Skin epidermis (tissue), 12 donors: ENCODE results near the gene FAM78B.

Source experiments
- H3K27ac ChIP-seq, 21 experiments: fragments of 200-600 bp; sonication (generic) in 11 of 21; one replicate each; pipeline ENCODE4 v1.5.0; 2020; ENCODE audit warnings: mild to moderate bottlenecking in 3 of 21, inconsistent platforms in 2 of 21, moderate library complexity in 2 of 21
- H3K4me3 ChIP-seq, 7 experiments: fragments of 200-600 bp; sonication (generic) in 2 of 7; one replicate each; pipeline ENCODE4 v1.5.0; 2020; ENCODE audit warnings: inconsistent platforms in 2 of 7, mild to moderate bottlenecking in 2 of 7, moderate library complexity in 1 of 7

FAM78B gene, protein sequence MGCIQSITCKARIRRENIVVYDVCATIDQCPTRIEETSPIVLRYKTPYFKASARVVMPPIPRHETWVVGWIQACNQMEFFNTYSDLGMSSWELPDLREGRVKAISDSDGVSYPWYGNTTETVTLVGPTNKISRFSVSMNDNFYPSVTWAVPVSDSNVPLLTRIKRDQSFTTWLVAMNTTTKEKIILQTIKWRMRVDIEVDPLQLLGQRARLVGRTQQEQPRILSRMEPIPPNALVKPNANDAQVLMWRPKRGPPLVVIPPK

DNA sequence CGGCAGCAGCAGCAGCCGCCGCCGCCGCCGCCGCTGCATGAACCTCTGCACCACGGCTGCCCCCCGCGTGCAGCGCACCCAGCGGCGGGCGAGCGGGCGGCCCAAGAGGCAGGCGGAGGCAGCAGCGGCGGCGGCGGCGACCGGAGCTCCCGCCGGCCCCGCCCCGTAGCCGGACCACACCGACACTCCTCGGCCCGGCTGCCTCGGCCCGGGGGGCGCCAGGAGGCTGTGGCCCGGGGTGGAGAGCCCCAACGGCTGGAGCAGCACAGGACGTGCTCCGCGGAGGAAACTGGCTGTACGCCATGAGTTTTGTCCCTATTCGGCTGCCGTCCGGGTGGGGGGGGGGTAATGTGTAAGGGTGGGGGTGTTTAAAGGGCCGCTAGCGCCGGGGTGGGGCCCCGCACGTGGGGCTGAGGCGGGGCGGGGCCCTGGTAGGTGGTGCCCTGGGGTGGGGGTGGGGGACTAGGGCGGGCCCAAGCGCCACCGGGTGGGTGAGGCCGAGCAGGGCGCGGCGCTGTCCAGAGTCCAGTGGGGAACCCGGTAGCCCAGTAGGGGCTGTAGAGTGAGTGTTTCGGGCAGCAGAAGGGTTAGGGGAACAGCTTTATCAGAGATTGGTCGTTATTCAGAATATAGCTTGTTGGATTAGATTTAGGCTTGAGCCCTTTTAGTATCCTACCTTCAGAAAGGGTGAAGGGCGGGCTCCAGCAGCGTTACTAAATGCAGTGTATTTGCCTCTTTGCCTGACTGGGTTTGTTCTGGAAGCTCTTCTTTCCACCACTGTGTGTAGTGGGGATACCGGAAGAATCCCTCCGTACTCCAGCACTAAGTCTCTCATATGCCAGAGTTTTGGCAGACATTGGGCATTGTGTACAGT lies at the start of gene FAM78B:
TSS of gene FAM78B (minus strand) at position 304 of the 874 bp plus-strand sequence. CDS start 753 bp downstream, outside the sequence.
- Histone ChIP-seq H3K27ac (peak within 1 kb of the TSS in 13 of 21 experiments; percentile 4 to 73 (median 51)), H3K4me3 (peak within 1 kb of the TSS; percentile 38 to 69 (median 59))

DNA sequence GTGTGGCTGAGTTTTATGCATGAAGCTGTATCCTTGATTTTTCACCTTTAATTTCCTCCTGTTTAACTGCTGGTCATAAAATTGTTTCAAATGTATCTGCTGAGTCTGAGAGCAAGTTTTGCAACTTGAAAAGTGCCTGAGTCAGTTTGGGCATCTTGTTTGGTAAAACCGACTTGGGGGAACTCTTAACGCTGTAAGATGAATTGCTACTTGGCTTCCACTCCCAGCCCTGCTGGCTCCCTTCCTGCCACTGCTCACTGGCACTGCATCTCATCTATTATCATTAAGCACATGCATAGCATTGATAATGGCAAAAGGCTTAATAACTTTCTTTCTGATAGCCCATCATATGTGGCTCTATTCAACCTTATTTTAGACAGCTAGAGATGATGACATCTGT lies 35.7 kb upstream of the FAM78B start:
- Histone ChIP-seq H3K4me3 (no peak overlapping the region), H3K27ac (no peak overlapping the region)

DNA sequence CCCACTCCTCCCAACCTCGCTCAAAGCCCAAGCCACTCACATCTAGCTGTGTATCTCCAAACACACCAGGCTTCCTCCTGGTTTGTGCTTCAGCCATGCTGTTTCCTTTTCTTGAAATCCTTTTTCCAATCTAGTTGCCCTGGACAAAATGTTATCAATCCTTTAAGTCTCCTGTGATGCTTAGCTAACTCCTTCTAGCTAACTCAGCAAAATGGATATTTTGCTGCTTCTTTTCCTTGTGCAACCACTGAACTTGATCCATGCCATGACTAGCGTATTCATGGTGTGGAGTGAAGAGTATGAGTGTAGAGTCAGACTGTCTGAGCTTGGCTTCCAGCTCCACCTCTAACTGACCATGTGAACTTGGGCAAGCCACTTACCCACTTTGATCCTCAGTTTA lies 33.9 kb upstream of the FAM78B start:
- no peak overlapping the region for H3K27ac ChIP-seq
- H3K4me3 ChIP-seq = no peak overlapping the region

DNA sequence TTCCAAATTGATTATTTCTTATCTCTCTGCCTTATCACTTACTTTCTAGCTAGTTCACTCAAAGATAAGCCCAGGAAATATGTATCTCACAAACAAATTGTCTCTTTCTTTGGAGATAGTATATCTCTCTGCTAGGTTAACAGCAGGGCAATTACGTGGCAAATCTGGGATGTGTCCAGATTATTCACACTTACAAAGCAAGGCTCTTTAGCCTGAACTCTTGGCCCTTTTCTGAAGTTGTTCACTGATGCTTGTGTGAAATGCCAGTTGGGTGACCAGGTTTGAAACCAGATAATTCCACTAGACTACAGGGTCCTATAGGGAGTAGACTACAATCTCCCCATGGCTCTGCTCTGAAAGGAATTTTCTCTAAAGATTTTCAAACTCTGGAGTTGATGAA lies 30.8 kb upstream of the FAM78B start:
- no peak overlapping the region for H3K27ac ChIP-seq

DNA sequence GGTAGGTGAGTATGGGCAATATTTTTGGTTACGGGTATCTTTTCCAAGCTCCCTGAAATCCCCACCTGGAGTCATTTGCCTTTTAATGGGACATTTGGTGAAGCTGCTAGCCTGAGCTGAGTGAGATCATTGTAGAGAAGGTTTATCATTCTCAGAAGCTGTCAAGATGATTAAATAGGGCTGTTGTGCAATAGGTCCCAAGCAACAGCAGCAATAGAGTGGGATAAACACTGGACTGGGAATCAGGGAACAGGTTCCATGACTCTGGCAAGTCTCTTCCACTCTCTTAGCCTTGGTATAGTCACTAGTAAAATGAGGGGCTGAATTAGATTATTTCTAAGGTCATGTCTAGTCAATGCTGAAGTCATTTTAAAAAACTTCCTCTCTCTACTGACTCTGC lies 30.3 kb upstream of the FAM78B start:
- Histone ChIP-seq H3K4me3 (no peak overlapping the region), H3K27ac (no peak overlapping the region)

More for the DNA sequence above, 30.8 kb upstream of the FAM78B start:
- no peak overlapping the region for H3K4me3 ChIP-seq

DNA sequence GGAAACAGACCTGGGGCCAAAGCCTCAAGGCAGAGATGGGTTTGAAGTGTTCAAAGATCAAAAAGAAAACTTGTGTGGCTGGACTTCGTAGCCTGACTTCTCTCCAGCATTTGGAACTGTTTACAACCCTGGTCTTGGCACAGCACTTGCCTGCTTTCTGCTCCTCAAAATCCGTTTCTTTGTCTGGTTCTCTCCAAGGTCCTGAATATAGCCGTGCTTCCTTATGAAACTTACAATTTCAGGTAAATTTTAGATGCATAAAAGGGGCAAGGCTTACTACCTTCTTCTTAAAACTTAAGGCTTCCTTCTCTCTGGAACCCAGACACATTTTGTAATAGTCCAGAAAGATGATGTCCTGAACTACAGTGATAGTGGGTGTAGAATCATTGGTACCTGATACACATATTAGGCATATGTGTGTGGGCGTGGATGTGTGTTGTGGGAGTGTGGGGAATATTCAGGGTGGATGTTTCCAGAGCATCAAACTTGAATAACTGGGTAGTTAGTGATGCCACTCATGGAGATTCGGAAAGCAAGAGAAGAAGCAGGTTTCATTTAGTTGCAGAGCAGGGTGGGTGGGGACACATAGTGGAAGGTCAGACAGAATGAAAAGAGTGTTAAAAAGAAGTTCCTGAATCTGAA lies 26.4 kb upstream of the FAM78B start:
- no peak overlapping the region for H3K4me3 ChIP-seq

DNA sequence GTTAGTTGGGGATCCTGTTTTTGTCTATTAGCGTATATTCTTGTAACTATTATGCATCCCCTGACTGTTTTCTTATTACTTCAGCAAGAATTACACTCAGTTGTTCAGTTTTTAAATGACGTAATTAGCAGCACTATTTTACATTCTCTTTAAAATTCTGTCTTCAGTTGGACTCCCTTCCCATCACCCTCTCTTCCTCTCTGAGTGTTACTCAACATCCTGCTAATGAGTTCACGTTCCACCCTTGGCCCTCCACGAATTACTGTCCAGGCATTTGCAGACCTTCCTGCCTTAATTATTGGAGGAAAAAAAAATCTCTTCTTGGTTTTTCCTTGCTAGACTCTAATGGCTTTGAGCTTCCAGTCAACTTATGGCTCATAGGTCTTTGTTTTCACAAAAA lies 23.6 kb upstream of the FAM78B start:
- Histone ChIP-seq H3K27ac (no peak overlapping the region), H3K4me3 (no peak overlapping the region)

More for the DNA sequence above, 26.4 kb upstream of the FAM78B start:
- no peak overlapping the region for H3K27ac ChIP-seq

DNA sequence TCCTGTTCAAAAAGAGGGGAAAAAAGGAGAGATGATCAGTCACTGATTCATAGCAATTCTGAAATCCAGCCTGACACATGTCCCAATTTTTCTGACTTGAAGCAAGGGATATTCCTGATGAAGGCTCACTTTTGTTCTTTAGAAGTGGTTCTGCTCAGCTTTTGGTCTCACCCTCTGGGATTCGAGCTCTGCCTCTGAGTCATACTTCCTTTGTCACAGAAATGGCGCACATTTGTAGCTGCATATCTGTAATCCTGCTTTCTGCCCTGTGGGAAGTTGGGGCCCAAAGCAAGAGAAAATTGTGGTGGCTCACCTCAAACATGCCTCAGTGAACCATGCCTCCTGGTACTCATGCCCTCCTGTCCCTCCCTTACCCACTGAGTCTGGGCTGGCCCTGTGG lies 22.3 kb upstream of the FAM78B start:
- H3K4me3 ChIP-seq = no peak overlapping the region

DNA sequence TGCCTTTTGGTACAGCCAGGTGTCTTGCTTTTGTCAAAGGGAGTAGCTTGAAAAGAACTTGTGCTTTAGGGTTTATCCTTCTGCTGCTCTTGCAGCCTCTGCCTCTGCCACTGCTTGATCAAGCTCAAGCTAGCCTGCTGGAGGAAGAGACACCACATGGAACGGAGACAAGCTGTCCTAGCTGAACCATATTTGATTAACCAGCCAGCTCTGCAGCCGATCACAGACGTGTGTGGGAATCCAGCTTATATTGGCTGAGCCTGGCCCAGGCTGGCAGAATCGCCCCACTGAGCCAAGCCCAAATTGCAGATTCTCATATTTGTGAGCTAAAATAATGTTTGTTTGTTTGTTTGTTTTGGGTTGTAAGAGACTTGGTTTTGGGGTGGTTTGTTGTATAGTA lies 18.7 kb upstream of the FAM78B start:
- H3K27ac ChIP-seq = no peak overlapping the region

More for the DNA sequence above, 22.3 kb upstream of the FAM78B start:
- no peak overlapping the region for H3K27ac ChIP-seq

DNA sequence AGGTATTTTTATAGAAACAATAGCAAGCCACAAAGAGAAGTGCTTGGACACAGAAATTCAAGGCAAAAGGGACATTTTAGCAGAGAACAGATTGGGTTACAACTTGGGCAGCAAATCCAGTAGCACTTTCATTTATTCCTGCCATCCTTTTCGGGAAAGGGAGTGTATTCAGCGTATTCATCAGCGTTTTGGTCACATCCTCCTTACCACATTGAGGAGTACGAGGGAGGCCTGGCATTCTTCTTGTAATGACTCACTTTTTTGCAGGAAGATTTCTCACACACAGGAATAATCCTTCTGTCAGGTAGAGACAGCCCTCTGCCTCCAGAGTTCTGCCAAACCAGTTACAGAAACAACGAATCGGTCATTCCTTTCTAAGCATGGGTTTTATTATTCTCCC lies 18.1 kb upstream of the FAM78B start:
- Histone ChIP-seq H3K4me3 (no peak overlapping the region), H3K27ac (no peak overlapping the region)

More for the DNA sequence above, 18.7 kb upstream of the FAM78B start:
- no peak overlapping the region for H3K4me3 ChIP-seq

DNA sequence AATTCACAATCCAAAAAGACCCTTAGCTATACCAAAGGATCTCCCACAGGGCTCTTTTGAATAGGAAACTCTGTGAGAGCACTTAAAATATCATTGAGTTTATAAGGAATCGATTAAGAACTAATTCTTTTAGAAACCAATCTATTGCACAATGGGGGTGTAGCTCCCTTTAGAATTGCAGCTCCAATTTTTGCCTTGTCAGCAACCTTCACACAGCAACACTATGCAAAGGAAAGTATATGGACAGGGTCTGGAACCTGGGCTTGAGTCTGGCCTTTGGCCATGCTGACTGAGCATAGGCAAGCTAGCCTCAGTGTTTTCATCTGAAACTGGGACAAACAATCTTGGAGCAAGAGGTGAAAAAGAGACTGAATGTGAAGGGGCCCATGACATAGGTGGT lies 17.2 kb upstream of the FAM78B start:
- Histone ChIP-seq H3K27ac (no peak overlapping the region), H3K4me3 (no peak overlapping the region)

DNA sequence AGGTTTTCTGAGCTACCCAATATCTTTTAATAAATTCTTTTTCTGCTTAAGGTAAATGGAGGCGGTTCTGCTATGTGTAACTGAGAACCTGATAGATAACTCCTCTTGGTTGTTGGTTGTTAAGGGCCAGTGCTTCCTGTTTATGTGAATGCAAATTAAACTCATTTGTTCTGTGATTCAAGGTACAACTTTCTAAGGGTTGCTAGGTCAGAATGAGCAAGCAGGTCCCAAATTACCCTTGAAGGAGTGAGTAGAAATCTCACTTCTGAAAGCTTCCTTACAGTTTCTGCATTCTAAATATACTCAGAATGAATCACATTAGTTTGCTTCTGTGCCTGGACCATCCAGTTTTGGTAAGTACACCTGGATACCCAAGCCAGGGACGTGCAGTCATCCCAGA lies 15.5 kb upstream of the FAM78B start:
- no peak overlapping the region for H3K4me3 ChIP-seq
- no peak overlapping the region for H3K27ac ChIP-seq

DNA sequence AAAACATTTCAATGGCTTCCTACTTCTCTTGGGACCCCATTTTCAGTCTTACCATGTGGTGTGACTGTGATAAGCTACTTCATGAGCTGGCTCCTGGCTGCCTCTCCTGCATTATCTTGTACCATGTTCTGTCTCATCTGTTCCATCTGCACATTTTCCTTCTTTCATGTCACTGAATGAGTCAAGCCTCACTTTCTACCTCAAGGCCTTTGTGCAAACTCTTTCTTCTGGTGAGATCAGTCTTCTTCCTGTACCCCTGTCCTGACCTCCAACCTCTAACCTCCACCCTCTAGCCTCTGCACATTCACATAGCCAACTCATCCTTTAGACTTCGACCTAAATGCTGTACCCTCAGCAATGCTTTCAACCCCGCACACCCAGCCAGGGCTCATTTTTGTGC lies 9.6 kb upstream of the FAM78B start:
- H3K4me3 ChIP-seq = no peak overlapping the region
- no peak overlapping the region for H3K27ac ChIP-seq

DNA sequence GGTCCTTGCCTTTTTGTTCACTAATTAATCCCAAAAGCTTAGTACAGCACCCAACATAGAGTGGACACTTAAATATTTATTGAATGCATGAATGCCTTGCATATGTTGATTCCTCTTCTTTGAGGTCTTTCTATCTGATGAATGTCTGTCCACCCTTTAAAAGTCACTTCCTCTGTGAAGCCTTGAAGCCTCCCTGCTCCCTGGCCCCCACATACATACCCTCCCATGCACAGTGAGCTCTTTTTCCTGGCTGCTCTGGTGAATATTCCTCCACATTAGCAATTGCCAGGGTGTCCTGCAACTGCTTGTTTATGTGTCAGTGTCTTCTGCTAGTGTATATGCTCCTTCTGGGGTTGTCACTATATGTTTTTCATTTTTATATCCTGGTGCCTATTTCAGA lies 8.2 kb upstream of the FAM78B start:
- Histone ChIP-seq H3K4me3 (no peak overlapping the region), H3K27ac (no peak overlapping the region)

DNA sequence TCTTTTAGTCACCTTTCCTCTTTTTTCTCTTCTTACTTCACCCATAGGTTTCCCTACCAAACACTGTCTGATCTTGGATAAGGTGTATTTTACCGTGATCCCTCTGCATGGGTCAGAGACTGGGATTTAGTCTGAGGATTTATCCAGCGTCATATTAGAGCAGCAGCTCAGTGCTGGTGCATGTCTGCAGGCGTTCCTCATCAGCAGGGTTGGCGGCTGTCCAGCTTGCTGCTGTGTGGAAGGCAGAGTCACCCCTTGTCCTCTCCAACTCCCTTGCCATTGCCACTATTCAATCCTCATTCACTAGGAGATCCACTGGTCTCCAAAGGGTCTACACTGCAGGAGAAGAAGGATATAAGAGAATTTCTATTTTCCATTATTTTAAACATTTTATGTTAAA lies 7.3 kb upstream of the FAM78B start:
- H3K4me3 ChIP-seq = no peak overlapping the region
- no peak overlapping the region for H3K27ac ChIP-seq

DNA sequence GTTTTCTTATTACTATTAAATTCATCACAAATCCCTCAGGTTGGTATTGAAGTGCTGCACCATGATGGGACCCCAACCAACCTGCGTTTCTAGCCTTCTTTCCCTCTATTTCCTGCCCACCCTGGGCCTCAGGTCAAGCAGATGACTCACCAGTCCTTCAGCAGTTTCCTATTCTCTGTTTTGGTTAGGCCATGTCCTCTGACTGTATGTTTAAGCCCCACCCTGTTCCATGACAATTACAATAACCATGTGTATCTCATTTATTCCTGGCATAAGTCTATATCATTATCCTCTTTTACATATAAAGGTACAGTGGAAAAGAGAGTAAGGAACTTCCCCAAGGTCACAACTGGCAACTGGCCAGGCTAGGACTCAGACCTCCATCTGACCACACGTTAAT lies 5.3 kb upstream of the FAM78B start:
- Histone ChIP-seq H3K4me3 (no peak overlapping the region), H3K27ac (no peak overlapping the region)

DNA sequence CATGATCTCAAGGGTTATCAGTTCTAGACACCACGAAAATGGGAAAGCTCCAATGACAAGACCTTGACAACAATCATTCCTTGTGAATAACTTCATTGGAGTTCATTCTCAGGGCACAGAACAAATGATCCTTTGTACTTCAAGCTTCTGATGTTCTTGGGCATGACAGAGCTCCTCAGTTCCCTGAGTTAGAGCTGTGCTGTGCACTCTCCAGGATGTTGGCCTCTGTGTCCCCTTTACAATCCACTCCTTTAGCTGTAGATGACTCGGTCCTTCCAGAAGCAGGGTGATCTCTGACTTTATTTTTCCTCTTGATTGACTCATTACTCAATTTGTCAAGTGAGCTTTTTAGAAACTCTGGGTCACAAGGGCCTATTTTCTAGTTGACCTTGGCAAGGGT lies 3.9 kb upstream of the FAM78B start:
- Histone ChIP-seq H3K27ac (no peak overlapping the region), H3K4me3 (no peak overlapping the region)

DNA sequence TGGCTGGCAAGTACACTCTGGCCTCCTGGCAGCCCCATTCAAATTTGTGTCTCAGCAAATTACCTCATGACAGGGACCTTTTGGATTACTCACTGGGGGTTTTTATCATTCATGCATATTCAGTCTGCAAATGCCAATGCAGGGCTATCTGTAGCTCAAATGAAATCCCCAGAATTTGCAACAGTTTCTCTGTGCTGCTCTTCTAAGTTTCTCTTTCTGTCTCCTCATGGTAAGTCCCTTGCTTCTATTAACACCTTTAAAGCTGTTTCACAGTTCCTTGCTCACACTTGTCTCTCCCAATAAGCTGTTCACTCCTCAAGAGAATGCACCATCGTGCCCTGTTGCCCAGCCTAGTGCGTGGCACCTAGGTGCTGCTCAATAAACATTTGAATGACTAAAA lies 3.3 kb upstream of the FAM78B start:
- H3K4me3 ChIP-seq = no peak overlapping the region
- no peak overlapping the region for H3K27ac ChIP-seq

DNA sequence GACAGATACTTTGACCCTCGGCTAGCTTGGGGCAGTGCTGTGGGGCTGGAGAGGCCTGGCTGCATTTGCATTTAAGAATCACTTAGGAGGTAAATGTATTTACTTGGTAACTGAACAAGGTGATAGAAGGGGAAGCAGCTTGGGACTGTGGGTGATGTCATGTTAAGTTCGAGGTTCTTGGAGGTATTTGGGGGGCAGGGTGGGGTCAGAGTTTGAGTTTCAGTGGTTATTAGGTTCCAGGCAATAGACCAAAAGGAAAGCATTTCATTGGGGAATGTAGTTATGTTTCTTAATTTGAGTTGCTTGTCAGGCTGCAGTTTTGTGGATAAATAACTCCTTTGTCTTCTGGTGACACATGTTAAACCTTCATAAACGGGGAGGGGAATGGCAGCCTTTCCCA lies 2.4 kb upstream of the FAM78B start:
- H3K27ac ChIP-seq = no peak overlapping the region
- H3K4me3 ChIP-seq = no peak overlapping the region

DNA sequence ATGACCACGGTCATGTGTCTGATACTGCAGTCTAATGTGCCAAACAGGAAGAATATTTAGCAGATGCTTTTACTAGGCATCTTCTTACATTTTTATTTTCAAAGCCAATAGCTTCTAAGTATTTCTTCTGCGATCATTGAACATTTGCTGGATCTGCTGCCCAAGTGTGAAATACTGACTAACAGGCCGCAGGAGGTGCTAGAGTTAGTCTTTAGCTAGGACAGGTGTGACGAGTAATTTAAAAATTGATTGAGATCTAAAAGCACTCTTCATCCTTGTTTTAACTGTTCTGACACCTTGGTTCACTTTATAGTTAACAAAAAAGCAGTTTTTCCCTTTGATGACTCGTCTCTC lies 748 bp upstream of the FAM78B start:
- Histone ChIP-seq H3K4me3 (peak overlapping the region in 6 of 7 experiments; percentile 42 to 69 (median 60)), H3K27ac (peak overlapping the region in 8 of 21 experiments; percentile 4 to 73 (median 52))

DNA sequence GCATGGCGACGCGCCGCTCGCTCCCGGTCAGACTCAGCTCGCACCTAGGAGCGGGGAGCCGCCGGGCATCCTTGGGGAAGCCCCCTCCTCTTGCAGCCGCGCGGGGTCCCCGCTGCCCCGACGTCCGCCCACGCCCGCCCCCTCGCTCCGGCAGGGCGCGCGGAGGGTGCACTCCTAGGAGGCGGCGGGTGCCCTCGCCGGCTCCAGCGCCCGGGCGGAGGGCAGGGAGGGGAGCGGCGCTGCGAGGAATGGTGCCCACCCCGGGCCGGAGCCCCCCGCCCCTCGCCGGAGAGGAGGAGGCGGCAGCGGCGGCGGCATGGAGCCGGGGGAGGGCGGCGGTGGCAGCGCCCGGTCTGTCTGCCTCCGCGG lies 488 bp downstream of the FAM78B start:
- Histone ChIP-seq H3K4me3 (peak overlapping the region; percentile 38 to 69 (median 59)), H3K27ac (peak overlapping the region in 5 of 21 experiments; percentile 4 to 73 (median 51))
